GM21576 (cell line): ENCODE results near the gene TET3.
A peak's percentile ranks its signal among the peaks of the same experiment; 100 is the strongest.

ENCODE experiments used
- ATAC-seq: cut with Tn5 transposase; IDR thresholded peaks from one replicate; pipeline ENCODE4 v1.9.1; 2021; ENCODE audit warnings: mild to moderate bottlenecking, moderate library complexity; ENCODE audit not compliant: unreplicated experiment

Gene TET3

GRCh38 chr2:73985308-73986084 is 786 bp downstream of the TET3 start:
- ATAC-seq: peak; percentile 24

GRCh38 chr2:73986085-73986681 is 1.5 kb downstream of the TET3 start:
- no peak for ATAC-seq

- ATAC-seq: no peak
Observed at GRCh38 chr2:73987109-73987947, 2.6 kb downstream of the TET3 start.

GRCh38 chr2:73987948-73988700 is 3.4 kb downstream of the TET3 start:
- ATAC-seq: no peak

- ATAC-seq: no peak
Observed at GRCh38 chr2:73989972-73990371, 5.3 kb downstream of the TET3 start.

- no peak for ATAC-seq
Observed at GRCh38 chr2:73990531-73990930, 5.8 kb downstream of the TET3 start.

GRCh38 chr2:73992036-73992435 is 7.3 kb downstream of the TET3 start:
- no peak for ATAC-seq

GRCh38 chr2:73993376-73993775 is 8.7 kb downstream of the TET3 start:
- ATAC-seq: no peak

GRCh38 chr2:73993778-73994177 is 9.1 kb downstream of the TET3 start:
- ATAC-seq: no peak

GRCh38 chr2:73994178-73994831 is 9.6 kb downstream of the TET3 start:
- no peak for ATAC-seq

- no peak for ATAC-seq
Observed at GRCh38 chr2:73995810-73996209, 11.1 kb downstream of the TET3 start.

GRCh38 chr2:73997813-73998212 is 13.1 kb downstream of the TET3 start:
- no peak for ATAC-seq

GRCh38 chr2:73998451-73998850 is 13.7 kb downstream of the TET3 start:
- no peak for ATAC-seq

- no peak for ATAC-seq
Observed at GRCh38 chr2:73998933-73999332, 14.2 kb downstream of the TET3 start.

- no peak for ATAC-seq
Observed at GRCh38 chr2:73999881-74000597, 15.3 kb downstream of the TET3 start.

- no peak for ATAC-seq
Observed at GRCh38 chr2:74000666-74001065, 16.0 kb downstream of the TET3 start.

GRCh38 chr2:74001121-74001520 is 16.4 kb downstream of the TET3 start:
- ATAC-seq: no peak

GRCh38 chr2:74001781-74002504 is 17.2 kb downstream of the TET3 start:
- ATAC-seq: peak; percentile 34
